ENCODE measurements around the gene XIRP1. TPM values are rescaled to one million over a fixed set of nuclear protein-coding genes. Genes with fewer than 3 reads are reported as not detected.
A peak's percentile ranks its signal among the peaks of the same experiment; 100 is the strongest.

Gene XIRP1
- total RNA-seq, 4 donors from 2014 or later, result 0.06 to 0.07 TPM; not detected in 2

- Histone ChIP-seq H3K4me3 (no peak overlapping the region), H3K27me3 (no peaks in the 10 kb centered on the region), H3K9me3 (no peaks in the 10 kb centered on the region), H3K27ac (no peak overlapping the region), H3K36me3 (no peaks in the 10 kb centered on the region), H3K4me1 (no peaks in the 10 kb centered on the region)
- TF ChIP-seq POLR2A (IDR thresholded peaks at IDR 0.05) (no peak), CTCF (IDR thresholded peaks at IDR 0.05) (no peak)
- no peak for DNase-seq
- intact Hi-C loops (cut with DNase I; ENCODE audit: low total_unique reads), result loop anchor here (5.0 kb wide), 1 partner anchor 102 kb away; no protein-coding TSS in a partner anchor
Observed at GRCh38 chr3:39184968-39185285, 7.5 kb downstream of the XIRP1 start.

- Histone ChIP-seq H3K27ac (no peak overlapping the region), H3K4me1 (no peaks in the 10 kb centered on the region), H3K4me3 (no peak overlapping the region), H3K27me3 (no peaks in the 10 kb centered on the region), H3K9me3 (no peaks in the 10 kb centered on the region), H3K36me3 (no peaks in the 10 kb centered on the region)
- no peak for TF ChIP-seq POLR2A (IDR thresholded peaks at IDR 0.05)
- TF ChIP-seq CTCF (IDR thresholded peaks at IDR 0.05), result no peak
- no peak for DNase-seq
- intact Hi-C loops (cut with DNase I; ENCODE audit: low total_unique reads), result no loop called here
Observed at GRCh38 chr3:39184081-39184967, 8.1 kb downstream of the XIRP1 start.

- Histone ChIP-seq H3K9me3 (no peaks in the 10 kb centered on the region), H3K27me3 (no peaks in the 10 kb centered on the region), H3K4me1 (no peaks in the 10 kb centered on the region), H3K27ac (peak overlapping the region; percentile 77 to 84), H3K4me3 (no peak overlapping the region), H3K36me3 (no peaks in the 10 kb centered on the region)
- intact Hi-C loops (cut with DNase I; ENCODE audit: low total_unique reads), result no loop called here
- TF ChIP-seq POLR2A (IDR thresholded peaks at IDR 0.05) (no peak), CTCF (IDR thresholded peaks at IDR 0.05) (no peak)
- DNase-seq, result no peak
Observed at GRCh38 chr3:39183211-39184080, 8.9 kb downstream of the XIRP1 start.

GRCh38 chr3:39181408-39182335 is 10.7 kb downstream of the XIRP1 start:
- peaks cover 0 to 6% of the 10 kb centered on the region in 2 donors for H3K4me1 ChIP-seq
- H3K27me3 ChIP-seq, result no peaks in the 10 kb centered on the region
- no peaks in the 10 kb centered on the region for H3K36me3 ChIP-seq
- no peak overlapping the region for H3K4me3 ChIP-seq
- H3K9me3 ChIP-seq, result no peaks in the 10 kb centered on the region
- DNase-seq, result no peak
- H3K27ac ChIP-seq, result peak overlapping the region; percentile 77 to 84
- TF ChIP-seq CTCF (IDR thresholded peaks at IDR 0.05) (no peak), POLR2A (IDR thresholded peaks at IDR 0.05) (no peak)
- intact Hi-C loops (cut with DNase I; ENCODE audit: low total_unique reads), result no loop called here

All from uterus (tissue), 4 donors.